Measurements from ENCODE around the gene C1orf146.
"Not testable (repeated sequence)": the region's sequence is repeated elsewhere in the genome, so short reads cannot be mapped to it uniquely, and the experiment has no call there.

Gene C1orf146, protein sequence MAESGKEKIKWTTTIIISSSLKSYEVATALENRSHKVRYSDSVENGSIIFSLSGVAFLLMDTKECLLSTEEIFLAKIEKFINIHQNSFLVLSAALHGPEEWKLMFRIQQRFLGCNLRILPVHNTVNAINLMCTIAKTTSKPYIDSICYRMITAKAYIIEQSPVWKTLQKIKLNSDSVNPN

DNA sequence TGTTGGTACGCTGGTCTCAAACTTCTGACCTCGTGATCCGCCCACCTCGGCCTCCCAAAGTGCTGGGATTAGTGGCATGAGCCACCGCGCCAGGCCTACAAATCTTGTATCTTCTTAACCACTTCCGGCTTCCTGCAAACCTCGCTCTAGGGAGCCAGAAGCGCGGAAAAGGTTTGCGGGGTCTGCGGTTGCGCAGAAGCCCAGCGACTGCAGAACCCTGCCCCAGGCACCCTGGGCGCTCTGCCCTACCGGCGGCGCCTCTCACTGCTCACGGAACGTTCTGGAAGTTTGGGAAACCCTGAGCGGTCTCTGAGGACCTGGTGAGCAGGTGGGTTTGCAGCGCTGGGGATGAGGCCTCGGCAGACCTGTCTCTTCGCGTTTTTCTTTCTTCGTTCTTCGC is at the start of gene C1orf146:
TSS of gene C1orf146 (plus strand) at position 195 of the 400 bp plus-strand sequence. CDS start 13,506 bp downstream, outside the sequence.
- DNase-seq, result no peak

DNA sequence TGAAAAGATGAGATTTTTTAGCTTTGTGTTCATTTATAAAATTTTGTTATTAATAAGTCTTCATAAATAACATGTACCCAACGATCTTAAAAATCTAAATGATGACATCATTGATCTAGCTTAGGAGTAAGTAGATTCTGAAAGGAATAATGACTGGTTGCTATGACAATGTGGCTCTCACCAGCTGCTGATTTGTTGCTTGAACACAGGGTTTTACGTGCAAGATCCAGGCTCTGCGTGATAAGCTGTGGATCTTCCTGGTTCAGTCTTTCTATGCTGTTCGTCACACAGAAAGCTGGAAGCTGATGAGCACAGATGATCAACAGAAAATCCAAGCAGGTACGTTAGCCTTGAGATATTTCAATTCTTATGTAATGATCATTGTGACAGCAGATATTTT is 49.1 kb upstream of the C1orf146 start:
- DNase-seq, result no peak

DNA sequence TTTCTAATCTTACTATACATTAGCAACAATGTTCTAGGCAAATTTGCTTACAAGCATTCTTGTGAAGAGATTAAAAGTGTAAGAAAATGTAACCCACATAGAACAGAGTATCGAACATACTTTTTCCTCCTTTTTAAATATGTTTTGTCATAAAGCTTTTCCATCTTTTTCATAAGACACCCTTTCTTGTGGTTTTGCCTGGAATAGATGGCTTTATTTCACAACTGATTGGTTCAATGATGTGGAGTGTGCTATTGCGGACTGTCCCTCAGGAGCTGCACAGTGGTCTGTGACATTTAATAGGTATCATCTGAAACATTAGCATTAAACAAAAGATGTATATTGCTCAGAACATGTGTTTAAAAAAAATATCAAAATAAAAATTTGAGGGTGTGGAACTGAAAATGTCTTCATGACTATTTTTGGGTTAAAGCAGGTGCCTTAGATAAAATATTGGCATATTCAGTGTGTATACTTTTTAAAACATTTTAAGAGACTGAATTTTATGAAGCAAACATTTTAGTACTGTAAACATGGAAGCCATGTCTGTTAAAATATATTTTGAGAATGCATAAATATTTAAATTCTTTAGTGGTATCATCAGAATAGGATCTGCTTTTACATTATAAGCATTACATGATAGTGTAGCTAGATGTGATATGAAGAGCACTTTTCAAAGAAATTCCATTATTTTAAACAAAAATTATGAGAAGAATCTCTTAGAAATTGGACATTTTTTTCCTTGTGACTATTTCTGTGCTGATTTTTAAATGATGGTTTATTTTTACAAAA is 48.3 kb upstream of the C1orf146 start:
- DNase-seq, result no peak

DNA sequence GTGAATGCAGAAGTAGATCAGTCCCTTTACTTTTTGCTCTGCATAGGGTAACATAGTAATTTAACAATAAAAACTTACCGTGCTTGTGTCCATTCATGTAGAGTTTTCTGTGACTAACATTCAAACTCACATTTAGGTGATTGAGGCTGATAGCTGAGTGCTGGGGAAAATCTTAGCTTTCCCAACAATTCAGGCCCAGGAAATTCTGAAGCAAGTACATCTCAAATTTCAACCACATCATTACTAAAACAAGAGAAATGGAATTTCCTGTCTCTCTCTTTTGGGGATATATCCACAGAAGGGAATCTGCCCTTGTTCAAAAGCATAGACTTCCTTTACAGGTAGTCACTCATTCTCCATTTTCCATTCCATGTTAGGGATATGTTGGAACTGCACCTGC is 33.1 kb upstream of the C1orf146 start:
- DNase-seq, result no peak

DNA sequence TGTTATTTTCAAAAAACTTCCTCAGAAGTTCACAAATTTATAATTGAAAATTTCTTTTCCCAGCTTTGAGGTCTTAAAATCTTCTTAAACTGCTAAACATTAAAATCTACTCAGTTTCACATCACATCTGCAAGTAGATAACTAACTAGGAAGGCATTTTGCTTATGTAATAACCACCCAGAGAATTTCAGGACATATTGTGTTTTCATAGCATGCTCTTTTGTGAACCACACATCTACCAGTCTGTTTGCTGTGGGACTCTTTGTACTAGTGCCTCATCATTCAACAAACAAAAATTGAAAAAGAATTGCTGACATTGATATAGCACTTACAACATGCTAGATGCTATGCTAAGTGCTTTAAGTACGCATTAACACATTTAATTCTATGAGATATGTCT is 31.6 kb upstream of the C1orf146 start:
- DNase-seq, result no peak

DNA sequence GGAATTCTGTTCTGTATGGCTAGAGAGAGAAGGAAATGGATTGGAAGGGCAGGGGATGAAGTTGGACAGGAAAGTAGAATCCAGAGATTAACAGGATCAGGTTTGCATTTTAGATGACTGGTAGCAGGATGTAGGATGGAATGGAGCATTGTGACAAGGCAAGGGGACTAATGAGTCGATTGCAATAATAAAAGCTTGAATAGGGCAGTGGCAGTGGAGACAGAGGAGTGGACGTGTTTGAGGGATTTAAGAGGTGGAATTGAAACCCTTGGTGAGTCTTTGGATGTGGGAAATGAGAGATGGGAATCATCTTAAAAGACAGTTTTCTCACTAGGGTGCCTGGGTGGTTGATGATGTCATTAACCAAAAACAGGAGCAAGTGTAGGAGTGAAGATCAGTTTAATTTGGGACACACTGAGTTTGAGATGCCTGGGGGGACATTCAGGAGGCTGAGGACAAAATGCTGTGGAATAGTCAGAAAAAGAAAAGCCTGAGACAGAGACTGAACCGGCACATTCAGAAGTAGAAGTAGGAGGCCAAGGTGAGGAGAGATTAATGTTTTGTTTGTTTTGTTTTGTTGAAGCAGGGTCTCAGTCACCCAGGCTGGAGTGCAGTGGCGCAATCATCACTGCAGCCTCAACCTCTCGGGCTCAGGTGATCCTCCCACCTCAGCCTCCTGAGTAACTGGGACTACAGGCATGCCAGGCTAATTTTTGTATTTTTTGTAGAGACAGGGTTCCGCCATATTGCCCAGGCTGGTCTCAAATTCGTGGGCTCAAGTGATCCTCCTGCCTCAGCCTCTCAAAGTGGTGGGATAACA is 29.1 kb upstream of the C1orf146 start:
- DNase-seq, result no peak

DNA sequence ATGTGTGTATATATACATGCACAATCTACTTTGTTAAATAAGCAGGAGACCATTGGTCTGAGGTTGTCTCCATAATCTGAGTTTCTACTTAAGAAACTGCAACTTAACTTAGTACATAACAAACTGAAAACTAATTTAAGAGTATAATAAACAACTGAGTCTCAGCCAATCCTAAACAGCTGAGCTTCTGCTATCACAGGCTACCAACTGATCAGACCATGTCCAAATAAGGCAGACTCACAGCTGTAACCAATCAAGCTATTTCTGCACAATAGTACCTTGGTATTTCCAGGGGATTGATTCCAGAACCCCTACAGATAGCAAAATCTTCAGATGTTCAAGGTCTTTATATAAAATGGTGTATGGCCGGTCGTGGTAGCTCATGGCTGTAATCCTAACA is 26.0 kb upstream of the C1orf146 start:
- no peak for DNase-seq

DNA sequence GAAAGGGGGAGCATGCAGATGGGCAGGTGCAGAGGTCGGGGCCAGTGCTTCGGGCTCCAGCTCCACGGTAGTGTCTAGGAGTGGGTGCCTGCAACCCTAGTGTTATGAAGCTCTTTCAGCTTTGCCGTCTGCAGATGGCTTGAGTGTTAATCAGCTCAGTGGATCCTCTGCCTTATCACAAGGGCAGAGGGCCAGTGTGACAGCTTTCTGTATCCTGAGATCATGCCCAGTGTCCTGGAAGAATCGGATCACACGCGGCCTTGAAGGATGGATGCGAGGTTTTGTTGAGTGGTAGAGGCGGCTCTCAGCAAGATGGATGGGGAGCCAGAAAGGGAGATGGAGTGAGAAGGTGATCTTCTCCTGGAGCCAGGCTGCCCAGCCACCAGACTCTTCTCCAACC is 25.5 kb upstream of the C1orf146 start:
- DNase-seq, result no peak

DNA sequence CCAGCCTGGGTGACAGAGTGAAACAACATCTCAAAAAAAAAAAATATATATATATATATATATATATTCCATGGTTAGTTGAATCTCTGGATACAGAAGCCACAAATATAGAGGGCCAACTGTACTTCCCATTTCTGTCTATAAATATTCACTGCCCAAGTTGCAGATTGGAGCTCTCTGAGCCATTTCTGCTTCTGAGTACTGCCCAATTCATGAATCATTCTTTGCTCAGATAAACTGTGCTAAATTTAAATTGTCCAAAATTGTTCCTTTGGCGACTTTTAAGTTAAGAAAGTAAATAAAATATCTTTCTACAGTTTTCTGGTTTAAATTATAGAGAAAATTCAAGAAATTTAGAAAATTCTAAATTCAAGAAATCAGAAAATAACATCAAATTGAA is 23.2 kb upstream of the C1orf146 start:
- DNase-seq, result no peak

DNA sequence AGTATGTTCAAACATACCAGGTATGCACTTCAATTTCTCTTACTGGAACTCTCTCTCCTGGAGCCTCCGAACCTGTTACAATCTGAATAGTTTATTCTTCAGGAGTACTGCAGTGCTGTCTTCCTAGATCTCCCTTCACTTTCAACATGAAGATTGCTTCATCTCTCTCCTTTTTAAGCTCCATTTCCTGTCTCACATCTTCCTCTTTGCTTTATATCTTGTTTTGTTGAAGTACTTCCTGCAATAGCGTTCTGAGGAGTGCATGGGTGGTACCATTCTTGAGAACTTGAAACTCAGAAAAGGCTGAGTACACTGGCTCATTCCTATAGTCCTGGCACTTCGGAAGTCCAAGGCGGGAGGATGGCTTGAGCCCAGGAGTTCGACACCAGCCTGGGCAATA is 15.7 kb upstream of the C1orf146 start:
- DNase-seq, result no peak

DNA sequence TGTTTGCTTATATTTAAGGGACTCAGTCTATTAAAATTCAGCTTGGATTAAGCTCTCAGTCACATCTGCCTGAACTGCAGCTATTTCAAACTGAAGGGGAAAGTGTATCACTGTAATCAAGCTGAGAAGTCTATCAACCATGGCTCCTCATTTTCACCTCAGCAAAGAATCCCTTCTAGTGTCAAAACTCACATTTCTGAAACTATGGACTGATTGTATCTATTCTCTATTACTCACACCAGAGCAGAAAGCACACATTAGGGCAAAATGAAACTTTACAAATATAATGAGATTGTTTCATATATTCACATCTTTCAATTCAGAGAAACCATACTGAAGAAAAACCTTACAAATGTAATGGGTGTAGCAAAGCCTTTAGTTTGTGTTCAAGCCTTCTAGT is 14.6 kb upstream of the C1orf146 start:
- DNase-seq, result no peak

DNA sequence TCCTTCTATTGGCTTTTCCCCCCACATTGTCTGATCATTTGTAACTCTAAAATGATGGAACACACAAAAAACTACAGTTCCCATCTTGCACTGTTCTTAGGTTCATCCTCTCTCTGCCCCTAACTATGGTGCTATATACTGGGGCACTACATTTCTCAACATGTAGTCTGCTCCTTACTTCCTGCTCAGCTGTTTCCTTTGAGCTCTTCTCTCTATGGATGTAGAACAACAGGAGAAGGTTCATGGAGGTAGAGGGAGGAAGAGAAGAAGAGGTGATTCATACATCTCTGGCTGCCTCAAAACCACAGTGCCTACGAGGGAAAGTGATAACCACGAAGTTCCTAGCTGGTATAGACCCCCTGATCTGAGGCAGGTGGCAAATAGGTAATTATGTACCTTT is 7.0 kb upstream of the C1orf146 start:
- no peak for DNase-seq

DNA sequence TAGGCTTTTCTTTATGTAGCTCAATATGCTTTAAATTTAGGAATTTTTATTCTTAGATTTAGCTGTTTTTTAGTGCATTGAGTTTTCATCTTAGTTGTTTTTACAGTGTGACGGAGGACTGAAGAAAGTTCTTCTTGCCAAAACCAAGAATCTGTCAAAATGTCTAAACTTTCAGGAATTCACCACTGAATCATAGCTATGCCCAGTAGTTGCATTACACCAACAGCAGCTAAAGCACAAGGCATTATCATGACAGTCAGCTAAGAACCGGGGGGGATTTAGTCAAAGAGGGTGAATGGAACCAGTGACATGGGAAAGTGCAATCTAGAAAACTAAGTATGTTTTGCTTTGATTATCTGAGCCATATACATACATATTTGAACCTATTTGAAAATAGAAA is 6.5 kb upstream of the C1orf146 start:
- no peak for DNase-seq

DNA sequence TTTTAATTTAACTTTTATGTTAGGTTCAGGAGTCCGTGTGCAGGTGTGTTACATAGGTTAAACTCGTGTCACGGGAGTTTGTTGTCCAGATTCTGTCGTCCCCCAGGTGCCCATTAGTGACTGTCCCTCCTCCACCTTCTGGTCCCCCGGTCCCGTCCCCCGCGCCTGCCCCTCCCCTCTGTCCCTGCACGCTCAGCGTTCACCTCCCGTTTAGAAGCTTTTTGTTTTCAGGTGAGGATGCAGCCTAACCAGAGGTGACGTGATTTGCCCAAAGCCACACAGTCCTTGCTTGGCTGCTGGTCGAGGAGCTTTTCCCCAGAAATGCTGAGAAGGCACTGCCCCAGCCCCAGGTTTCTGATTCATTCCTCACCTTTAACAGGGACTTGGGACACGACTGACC is 844 bp downstream of the C1orf146 start:
- no peak for DNase-seq

DNA sequence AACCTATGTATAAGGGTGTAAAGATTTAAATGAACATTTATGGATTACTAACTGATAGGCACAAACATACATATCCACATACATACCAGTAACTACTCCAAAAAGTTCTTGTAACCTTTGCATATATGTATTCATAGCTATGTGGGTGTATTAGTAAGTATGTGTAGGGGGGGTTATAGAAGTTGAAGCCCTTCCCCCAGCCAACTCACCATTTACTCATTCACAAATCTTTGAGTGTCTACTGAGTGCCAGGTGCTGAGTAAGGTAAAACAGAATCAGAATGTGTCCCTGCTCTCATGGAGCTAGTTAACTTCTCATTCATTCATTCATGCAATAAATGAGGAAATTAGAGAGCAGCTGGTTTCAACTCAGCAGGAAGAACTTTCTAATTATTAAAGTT is 1.3 kb downstream of the C1orf146 start:
- no peak for DNase-seq

DNA sequence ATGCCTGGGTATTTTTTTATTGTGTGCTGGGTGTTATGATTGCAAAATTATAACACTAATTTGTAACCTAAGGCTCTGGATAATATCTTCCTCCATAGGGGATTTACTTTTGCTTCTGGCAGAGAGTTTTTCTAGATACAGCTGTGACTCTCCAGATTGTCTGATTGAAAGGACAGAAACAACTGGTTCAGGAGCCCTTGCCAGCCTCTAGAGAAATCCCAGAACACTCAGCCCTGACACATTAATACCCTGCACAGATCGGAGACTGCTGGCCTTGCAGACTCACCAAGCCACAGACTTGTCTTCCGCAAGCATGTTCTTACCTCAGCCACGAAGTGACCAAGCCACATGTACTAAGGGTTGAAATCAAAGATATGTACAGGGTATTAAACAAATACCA is 10.7 kb downstream of the C1orf146 start:
- DNase-seq, result no peak

DNA sequence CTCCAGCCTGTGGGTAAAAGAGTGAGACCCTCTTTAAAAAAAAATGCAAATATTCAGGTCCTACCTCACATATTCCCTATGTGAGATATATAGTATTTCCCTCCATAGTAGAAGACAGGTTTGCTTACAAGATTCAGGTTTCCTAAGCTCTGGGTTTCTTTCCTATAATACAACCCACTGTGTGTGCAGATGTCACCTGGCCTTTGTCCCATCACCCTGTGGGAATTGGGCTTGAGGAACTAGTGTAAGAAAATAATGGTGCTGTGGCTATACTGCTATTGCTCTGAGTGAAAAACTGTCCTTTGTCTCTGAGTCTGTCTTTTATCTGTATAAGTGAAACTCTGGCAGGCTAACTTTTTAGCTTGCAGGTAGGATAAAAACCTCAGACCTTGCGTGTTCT is 13.0 kb downstream of the C1orf146 start:
- DNase-seq, result no peak

DNA sequence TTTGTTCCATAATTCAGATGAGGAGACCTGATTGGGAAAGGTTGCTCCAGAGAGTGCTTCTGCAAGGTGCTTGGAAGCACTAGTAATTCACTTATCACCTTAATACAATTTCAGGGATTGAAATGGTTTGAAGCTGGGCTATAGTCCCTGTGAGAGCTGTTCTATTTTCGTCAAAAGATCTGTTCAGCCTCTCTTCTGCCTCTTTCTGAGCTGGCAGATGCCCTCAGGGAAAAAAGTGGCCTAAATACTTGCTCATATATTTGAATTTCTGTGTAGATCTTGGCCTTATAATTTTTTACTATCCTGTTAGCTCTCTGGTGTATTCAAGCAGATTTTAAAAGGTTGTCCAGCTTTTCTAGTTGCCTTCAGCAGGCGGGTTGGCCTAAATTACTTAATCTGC is 22.3 kb downstream of the C1orf146 start:
- no peak for DNase-seq

DNA sequence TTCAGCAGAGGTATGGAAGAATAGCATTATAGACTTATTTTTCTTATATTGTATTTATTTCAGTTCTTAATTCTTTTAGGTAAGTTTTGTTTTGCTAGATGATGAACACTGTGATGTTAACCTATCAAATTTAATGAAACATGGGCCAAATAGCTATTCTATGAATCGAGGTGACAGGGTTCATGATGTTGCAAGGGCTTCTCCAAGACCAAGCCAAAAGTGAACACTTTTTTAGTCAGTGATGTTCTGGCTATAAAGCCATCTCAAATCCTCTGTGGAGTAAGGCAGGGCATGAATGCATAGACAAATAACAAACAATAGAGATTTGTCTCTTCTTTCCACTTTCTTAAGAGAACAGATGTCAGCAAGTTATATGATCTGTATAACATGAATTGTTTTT is 26.7 kb downstream of the C1orf146 start:
- no peak for DNase-seq

DNA sequence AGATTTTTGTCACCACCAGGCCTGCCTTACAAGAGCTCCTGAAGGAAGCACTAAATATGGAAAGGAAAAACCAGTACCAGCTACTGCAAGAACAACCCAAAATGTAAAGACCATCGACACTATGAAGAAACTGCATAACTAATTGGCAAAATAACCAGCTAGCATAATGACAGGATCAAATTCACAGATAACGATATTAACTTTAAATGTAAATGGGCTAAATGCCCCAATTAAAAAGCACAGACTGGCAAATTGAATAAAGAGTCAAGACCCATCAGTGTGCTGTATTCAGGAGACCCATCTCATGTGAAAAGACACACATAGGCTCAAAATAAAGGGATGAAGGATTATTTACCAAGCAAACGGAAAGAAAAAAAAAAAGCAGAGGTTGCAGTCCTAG is 37.0 kb downstream of the C1orf146 start:
- not testable (repeated sequence) for DNase-seq

DNA sequence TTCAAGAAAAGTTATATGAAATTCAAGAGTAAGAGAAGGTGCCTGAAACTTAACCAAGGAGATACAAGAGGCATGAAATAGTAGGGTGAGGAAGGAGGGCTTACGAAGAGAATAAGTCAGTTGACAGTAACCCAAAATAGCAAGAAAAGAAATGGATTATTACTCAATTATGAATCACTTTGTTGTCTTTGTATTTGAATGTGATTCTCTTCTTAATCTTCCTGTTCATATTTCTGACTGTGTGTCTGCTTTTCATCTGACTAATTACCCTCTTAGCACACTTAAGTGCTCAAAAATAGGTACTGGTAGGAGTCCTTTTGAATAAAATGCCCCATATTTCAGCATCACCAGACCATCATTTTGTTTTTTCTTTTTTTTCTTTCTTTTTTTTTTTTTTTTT is 41.6 kb downstream of the C1orf146 start:
- DNase-seq, result no peak

DNA sequence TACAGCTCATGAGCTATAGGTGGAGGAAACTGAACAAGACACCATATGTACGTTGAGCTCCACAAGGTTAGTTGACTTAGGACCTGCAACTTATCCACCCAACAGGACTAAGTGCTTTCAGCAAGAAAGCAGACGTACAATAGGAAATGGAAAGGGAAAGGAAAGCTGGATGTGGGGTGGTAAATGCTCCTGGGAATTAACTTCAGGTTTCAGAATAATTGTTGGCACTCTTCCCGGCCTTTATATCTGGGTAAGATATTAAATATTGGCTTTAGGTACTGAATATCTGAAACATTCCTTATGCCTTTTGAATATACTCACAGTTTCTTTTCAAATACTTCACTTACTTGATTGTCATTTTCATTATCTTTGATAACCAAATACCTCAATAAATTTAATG is 44.8 kb downstream of the C1orf146 start:
- no peak for DNase-seq

DNA sequence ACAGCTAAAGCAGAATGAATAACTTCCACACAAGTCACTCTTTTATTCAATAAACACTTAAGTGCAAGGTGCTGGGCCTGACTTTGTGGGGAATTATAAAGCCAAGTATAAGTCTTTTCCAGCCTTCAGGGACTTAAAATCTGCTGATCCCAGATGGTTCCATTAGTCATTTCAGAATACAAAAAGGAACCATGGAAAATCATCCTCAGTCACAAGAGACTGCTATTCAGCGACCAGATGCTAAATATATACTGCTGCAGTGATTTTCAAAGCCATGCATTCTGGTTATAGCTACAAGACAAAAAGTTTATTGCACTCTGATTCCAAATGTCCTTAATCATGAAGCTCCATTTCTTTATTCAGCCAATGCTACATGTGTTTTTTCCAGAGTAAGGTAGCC is 55.3 kb downstream of the C1orf146 start:
- DNase-seq, result no peak

DNA sequence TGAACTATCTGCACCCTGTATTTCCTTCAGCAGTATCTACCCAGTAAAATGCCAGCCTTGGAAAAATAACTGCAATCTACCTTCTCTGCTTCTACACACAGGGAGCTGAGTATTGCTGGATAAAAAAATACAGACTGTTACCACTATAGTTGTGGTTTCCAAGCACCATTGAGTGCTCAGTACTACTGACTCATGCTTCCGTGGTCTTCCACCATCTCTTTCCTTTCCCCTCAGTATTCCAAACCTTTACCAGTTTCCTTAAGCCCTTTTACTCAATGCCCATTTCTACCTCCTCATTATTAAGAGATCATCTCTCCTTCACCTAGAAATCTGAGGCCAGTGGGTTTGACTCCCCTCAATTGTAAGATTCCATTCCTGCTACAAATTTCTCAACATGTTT is 57.2 kb downstream of the C1orf146 start:
- no peak for DNase-seq

Data from NCI-H2029 (cell line).